Neural cell (in vitro differentiated cells): ENCODE results near the gene COPS7A.

Source experiments
- EZH2 ChIP-seq: fragments of 200-600, 300-800 bp; shearing (Covaris generic), sonication (generic); IDR thresholded peaks from 2 replicates; pipeline ENCODE4 v1.6.1; 2014; ENCODE audit warnings: antibody characterized with exemption, low read length, borderline replicate concordance, mild to moderate bottlenecking; ENCODE audit not compliant: insufficient read depth, poor library complexity, severe bottlenecking
- MXI1 ChIP-seq: fragments of 450-650 bp; conservative IDR thresholded peaks from 2 replicates; pipeline ENCODE4 v1.6.1; 2014; ENCODE audit warnings: antibody characterized with exemption, mild to moderate bottlenecking; ENCODE audit not compliant: poor library complexity, severe bottlenecking
- POLR2AphosphoS5 ChIP-seq: IDR thresholded peaks from 2 replicates; pipeline ENCODE4 v1.6.1; 2012
- TF ChIP-seq, protein P1 (sequence below): fragments of 450-650 bp; IDR thresholded peaks from 2 replicates; pipeline ENCODE4 v1.5.1; 2014; ENCODE audit warnings: antibody characterized with exemption, mild to moderate bottlenecking, moderate library complexity; ENCODE audit not compliant: poor library complexity, severe bottlenecking
- TF ChIP-seq, protein P2 (sequence below): IDR thresholded peaks from 2 replicates; pipeline ENCODE4 v1.6.1; 2012; ENCODE audit warnings: borderline replicate concordance

DNA sequence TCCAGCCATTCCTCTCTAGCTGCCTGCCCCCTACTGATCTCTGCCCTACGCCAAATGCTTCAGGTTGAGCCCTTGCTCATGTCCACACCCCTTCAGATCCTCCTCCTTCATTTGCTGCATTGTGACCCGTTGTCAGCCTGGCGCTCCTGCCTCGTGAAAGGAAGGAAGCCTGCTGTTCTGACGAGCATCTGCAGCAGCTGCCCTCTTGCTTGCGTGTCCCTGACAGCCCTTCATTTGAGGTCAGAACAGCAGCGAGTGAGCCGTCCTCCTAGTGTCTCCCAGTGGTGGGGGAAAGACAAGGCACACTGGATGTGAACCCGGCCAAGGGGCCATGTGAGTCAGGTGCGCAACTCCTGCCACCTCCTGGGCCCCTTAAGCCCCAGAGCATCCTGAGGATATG is 20.2 kb upstream of the COPS7A start:
- TF ChIP-seq, protein P1, sequence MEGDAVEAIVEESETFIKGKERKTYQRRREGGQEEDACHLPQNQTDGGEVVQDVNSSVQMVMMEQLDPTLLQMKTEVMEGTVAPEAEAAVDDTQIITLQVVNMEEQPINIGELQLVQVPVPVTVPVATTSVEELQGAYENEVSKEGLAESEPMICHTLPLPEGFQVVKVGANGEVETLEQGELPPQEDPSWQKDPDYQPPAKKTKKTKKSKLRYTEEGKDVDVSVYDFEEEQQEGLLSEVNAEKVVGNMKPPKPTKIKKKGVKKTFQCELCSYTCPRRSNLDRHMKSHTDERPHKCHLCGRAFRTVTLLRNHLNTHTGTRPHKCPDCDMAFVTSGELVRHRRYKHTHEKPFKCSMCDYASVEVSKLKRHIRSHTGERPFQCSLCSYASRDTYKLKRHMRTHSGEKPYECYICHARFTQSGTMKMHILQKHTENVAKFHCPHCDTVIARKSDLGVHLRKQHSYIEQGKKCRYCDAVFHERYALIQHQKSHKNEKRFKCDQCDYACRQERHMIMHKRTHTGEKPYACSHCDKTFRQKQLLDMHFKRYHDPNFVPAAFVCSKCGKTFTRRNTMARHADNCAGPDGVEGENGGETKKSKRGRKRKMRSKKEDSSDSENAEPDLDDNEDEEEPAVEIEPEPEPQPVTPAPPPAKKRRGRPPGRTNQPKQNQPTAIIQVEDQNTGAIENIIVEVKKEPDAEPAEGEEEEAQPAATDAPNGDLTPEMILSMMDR, result peak; percentile 38
- TF ChIP-seq POLR2AphosphoS5 (peak; percentile 11), MXI1 (no peak), EZH2 (no peak)
- TF ChIP-seq, protein P2, sequence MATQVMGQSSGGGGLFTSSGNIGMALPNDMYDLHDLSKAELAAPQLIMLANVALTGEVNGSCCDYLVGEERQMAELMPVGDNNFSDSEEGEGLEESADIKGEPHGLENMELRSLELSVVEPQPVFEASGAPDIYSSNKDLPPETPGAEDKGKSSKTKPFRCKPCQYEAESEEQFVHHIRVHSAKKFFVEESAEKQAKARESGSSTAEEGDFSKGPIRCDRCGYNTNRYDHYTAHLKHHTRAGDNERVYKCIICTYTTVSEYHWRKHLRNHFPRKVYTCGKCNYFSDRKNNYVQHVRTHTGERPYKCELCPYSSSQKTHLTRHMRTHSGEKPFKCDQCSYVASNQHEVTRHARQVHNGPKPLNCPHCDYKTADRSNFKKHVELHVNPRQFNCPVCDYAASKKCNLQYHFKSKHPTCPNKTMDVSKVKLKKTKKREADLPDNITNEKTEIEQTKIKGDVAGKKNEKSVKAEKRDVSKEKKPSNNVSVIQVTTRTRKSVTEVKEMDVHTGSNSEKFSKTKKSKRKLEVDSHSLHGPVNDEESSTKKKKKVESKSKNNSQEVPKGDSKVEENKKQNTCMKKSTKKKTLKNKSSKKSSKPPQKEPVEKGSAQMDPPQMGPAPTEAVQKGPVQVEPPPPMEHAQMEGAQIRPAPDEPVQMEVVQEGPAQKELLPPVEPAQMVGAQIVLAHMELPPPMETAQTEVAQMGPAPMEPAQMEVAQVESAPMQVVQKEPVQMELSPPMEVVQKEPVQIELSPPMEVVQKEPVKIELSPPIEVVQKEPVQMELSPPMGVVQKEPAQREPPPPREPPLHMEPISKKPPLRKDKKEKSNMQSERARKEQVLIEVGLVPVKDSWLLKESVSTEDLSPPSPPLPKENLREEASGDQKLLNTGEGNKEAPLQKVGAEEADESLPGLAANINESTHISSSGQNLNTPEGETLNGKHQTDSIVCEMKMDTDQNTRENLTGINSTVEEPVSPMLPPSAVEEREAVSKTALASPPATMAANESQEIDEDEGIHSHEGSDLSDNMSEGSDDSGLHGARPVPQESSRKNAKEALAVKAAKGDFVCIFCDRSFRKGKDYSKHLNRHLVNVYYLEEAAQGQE, result no peak
